GM18520 (cell line): ENCODE results near the gene HSPG2.
"Not testable (repeated sequence)": the region's sequence is repeated elsewhere in the genome, so short reads cannot be mapped to it uniquely, and the experiment has no call there.

Experiments used
- ATAC-seq: cut with Tn5 transposase; IDR thresholded peaks from one replicate; pipeline ENCODE4 v1.9.1; 2021; ENCODE audit not compliant: unreplicated experiment

HSPG2 gene

DNA sequence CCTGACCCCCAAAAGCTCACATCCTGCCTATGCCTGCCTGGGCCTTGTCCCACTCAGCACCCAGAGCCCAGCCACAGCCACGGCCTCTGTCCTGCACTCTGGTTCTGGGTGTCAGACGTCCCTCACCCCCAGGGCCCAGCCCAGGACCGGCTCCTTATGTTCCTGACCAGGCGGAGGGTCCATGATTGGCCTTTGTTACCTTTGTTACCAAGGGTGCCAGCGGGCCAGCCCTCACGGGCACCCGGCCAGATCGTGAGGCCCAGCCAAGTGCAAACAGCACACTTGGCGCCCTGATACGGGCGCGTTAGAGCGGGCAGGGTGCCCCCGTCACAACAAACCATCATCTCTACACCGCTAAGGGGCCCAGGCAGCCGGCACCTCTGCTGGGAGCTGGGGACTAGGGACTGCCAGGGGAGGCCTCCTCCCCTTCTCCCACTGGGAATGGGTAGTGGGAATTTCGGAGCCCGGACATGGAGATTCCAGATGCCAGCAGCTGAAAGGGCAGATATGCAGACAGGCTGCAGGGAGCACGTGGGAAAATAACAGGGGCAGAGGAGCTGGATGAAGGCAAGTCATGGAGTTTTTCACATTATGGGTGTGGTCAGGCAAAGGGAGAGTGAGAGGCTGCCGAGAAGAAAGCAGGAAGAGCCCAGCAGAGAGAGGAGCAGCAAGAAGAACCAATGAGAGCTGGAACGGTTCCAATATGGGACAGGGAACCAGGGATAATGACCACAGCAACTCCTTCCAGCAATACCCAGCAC, 22.1 kb downstream of the HSPG2 start:
- no peak for ATAC-seq

DNA sequence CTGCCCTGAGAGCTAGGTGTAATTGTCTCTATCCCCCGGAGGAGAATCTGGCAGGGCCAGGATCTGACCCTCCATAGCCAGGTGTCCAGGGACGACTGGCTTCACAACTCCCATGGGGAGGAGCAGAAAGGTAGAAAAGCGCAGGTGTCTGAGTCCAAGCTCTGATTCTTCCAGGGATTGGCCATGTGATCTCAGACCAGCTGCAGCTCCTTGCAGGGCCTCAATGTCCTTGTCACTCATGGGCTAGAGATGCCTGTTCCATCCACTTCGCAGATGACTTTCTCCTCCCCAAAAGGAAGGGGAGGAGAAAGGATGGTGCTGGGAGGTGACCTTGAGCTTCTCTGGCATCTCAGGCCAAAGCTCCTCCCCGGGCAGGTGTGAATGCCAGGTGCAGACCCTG, 22.7 kb downstream of the HSPG2 start:
- no peak for ATAC-seq

- ATAC-seq = no peak
Measured at GRCh38 chr1:21913763-21914162, 23.3 kb downstream of the HSPG2 start.

DNA sequence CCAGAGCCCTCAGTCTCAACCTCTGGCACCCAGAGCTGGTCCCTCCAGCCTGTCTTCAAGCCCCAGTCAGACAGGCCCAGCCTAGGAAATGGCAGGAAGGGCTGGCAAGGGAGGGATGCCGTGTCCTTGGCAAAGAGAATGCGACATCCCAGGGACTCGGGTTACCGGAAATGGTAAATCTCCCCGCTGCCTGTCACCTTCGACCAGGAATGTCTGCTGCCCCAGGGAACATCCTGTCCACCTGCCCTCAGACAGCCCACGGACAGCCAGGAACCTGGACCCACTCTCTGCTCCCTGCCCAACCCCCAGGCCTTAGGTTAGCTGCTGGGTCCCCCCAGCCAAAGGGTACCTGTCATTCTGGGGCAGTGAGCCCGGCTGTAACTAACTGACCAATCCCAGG, 23.9 kb downstream of the HSPG2 start:
- ATAC-seq = no peak

DNA sequence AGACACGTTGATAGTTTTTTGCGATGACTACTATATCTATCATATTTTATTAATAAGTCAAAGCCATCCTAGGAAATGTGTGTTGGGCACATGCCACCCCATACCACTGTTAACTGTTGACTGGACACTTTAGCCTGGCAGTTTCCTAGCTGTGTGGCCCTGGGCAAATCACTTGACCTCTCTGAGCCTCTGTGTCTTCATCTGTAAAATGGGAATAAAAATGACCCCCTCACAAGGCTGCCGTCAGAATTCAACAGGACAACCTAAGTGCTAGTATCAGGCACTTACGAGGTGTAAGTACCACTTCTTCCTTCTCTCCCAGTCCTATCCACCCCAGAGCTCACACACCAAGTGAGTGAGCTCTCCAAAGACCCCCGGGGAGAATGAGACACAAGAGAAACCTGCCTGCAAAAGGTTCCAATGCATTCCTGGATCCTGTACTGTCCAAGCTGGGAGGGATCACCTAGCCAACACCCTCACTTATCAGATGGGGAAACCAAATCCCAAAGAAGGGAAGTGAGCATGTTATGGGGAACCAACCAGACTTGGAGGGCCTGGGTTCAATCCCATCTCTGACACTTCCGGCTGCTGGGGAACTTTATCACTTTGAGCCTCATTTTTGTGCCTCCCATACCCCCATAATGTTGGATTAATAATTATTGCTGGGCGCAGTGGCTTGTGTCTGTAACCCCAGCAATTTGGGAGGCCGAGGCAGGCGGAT, 24.9 kb downstream of the HSPG2 start:
- no peak for ATAC-seq

GRCh38 chr1:21911205-21912001, 25.7 kb downstream of the HSPG2 start:
- no peak for ATAC-seq

GRCh38 chr1:21910558-21911204, 26.4 kb downstream of the HSPG2 start:
- no peak for ATAC-seq

GRCh38 chr1:21909787-21910503, 27.2 kb downstream of the HSPG2 start:
- ATAC-seq = no peak

DNA sequence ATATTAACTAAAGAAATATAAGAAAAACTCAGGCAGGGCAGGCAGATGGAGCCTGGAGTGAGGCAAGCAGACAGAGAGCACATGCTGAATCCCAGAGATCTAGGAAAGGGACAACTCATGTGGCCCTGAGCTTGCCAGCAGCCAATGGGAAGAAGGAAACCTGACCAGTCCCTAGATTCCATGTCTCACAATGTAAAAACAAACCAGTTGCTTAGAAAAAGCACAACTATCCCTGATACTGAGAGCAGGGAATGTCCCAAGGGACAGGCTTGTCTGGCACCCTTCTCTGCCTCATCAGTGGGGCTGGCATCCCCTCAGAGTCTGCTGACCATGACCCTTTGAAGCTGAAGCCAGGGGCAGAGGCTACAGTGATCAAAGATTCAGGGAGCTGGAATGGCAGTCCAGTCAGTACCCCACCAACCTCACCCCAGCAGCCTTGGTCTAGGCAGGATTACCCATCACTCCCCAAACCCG, 27.8 kb downstream of the HSPG2 start:
- no peak for ATAC-seq

- not testable (repeated sequence) for ATAC-seq
Measured at GRCh38 chr1:21907737-21908534, 29.2 kb downstream of the HSPG2 start.

- ATAC-seq = no peak
Measured at GRCh38 chr1:21907079-21907418, 30.1 kb downstream of the HSPG2 start.

GRCh38 chr1:21906173-21907078, 30.7 kb downstream of the HSPG2 start:
- ATAC-seq = no peak

DNA sequence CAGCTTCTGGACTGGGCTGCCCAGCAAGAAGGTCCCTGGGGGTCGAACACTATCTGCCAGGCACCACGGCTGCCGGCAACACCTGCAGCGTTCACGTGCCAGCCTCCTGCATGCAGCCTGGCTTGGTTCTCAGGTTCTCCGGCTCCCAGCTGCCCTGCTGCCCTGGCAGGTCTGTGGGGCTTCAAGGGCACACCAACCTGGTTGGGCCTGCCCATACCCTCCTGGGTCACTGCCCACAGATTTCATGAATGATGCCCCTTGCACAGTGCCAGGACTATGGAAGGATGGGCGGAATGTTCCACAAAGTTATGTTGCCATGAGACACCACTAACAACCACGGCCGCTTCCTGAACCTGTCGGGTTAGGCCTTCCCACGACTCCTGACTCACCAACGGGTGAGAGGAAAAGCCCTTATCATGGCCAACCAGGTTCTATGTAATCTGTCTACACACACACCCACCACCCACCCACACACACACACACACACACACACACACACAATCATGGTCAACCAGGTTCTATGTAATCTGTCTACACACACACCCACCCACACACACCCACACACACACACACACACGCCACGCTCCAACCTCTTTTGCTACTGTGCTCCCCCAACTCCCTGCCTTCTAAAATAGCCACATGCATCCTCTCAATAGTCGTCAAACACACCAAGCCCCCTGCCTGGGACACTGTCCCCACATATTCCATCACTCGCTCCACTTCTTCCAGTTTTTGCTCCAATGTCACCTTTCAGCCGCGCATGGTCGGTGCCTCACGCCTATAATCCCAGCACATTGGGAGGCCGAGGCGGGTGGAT, 32.2 kb downstream of the HSPG2 start:
- no peak for ATAC-seq

GRCh38 chr1:21904454-21904703, 32.7 kb downstream of the HSPG2 start:
- ATAC-seq = no peak

DNA sequence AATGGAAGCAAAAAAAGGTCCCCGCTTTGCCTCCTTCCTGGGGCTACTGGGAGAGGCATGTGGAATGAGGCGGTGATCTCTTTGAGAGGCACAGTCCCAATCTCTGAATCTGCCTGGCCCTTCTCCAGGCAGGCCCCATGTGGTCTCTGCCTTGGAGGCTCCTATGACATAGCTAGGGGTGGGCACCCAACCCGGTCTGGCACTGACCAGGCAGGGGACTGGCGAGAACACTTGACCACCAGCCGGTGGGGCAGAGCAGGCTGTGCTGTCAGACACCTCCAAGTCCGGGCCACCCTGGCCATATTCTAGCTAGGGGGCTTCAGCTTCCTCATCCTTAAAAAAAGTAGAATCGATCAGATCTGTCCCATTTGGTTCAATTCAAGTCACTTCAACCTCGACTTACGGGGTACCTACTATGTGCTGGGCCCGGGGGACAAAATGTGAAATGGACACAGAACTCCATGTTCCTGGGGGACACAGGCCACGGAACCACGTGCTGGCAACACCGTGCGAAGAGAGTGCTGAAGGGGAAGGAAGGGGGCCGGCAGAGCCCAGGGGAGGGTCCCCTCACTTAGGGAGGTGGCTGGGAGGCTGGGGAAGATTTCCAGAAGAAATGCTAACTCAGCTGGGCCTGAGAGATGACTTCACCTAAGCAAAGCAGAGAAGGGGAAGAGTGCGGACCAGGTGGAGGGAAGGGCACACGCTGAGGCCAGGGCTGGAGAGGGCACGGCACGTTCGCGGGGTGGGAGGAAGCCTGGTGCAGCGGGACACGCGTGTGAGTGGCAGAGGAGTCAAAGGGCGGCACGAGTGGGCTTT, 33.3 kb downstream of the HSPG2 start:
- no peak for ATAC-seq

- ATAC-seq = no peak
Measured at GRCh38 chr1:21902026-21903012, 34.8 kb downstream of the HSPG2 start.
